Measurements from ENCODE around the gene KLF7.

- TF ChIP-seq POLR2A (IDR thresholded peaks at IDR 0.05) (no peak), CTCF (IDR thresholded peaks at IDR 0.05) (no peak)
Measured at GRCh38 chr2:207138627-207139297, 27.0 kb downstream of the KLF7 start.
